Ishikawa (cell line): ENCODE measurements around the gene CYP27A1.

Experiments used
- CEBPB ChIP-seq: IDR thresholded peaks from 2 replicates; pipeline ENCODE4 v1.6.1; 2012
- CREB1 ChIP-seq: IDR thresholded peaks from 2 replicates; pipeline ENCODE4 v1.6.1; 2012; ENCODE audit warnings: low read depth
- EP300 ChIP-seq: IDR thresholded peaks from 2 replicates; pipeline ENCODE4 v1.6.1; 2012; ENCODE audit warnings: borderline replicate concordance
- RAD21 ChIP-seq: IDR thresholded peaks from 2 replicates; pipeline ENCODE4 v1.6.1; 2012; ENCODE audit warnings: low read depth
- TAF1 ChIP-seq: IDR thresholded peaks from 2 replicates; pipeline ENCODE4 v1.6.1; 2012; ENCODE audit warnings: low read depth, mild to moderate bottlenecking
- TF ChIP-seq, protein P1 (sequence below): IDR thresholded peaks from 2 replicates; pipeline ENCODE4 v1.6.1; 2012
- TF ChIP-seq, protein P2 (sequence below): IDR thresholded peaks from 2 replicates; pipeline ENCODE4 v1.6.1; 2012

DNA sequence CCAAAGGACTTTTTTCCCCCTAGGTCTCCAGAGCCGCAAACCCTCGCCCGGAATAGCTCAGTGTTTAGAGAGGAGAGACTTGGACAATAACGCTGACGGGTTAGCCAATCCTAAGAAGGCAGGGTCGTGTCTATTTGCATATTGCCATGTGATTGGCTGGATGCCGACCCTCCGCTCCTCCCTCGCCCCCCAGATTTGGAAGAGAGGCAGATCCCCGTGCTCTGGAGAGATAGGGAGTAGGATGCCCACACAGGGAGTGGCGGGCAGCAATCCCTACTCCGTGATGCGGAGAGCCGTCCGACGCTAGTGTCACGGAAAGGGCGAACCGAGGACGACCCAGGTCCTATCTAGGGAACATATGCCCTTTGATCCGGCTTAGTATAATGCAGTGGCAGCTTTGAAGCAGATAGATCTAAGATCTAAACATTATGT lies 79.0 kb downstream of the CYP27A1 start:
- TF ChIP-seq TAF1 (no peak), RAD21 (no peak), CEBPB (no peak), EP300 (no peak), CREB1 (no peak)
- TF ChIP-seq, protein P1, sequence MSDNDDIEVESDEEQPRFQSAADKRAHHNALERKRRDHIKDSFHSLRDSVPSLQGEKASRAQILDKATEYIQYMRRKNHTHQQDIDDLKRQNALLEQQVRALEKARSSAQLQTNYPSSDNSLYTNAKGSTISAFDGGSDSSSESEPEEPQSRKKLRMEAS: no peak
- TF ChIP-seq, protein P2, sequence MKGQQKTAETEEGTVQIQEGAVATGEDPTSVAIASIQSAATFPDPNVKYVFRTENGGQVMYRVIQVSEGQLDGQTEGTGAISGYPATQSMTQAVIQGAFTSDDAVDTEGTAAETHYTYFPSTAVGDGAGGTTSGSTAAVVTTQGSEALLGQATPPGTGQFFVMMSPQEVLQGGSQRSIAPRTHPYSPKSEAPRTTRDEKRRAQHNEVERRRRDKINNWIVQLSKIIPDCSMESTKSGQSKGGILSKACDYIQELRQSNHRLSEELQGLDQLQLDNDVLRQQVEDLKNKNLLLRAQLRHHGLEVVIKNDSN: peak; percentile 40; the same call in 1 of the 2 replicates
